Suprapubic skin (tissue), 4 donors: ENCODE measurements around the gene ERC2. TPM values are rescaled to one million over a fixed set of nuclear protein-coding genes. Genes with fewer than 3 reads are reported as not detected.

Experiments
- DNase-seq, 2 donors: peaks; one replicate each; pipeline ENCODE4 v3.0.0-alpha.2; 2019; ENCODE audit warnings: low spot score in 2 of 2
- H3K27ac ChIP-seq: fragments of 200-600 bp; sonication (generic); one replicate; pipeline ENCODE4 v1.5.1; 2019
- H3K27me3 ChIP-seq: fragments of 200-600 bp; sonication (generic); one replicate; pipeline ENCODE4 v1.5.1; 2019
- H3K36me3 ChIP-seq: fragments of 200-600 bp; sonication (generic); one replicate; pipeline ENCODE4 v1.5.1; 2019
- H3K4me1 ChIP-seq: fragments of 200-600 bp; sonication (generic); one replicate; pipeline ENCODE4 v1.5.1; 2019
- H3K4me3 ChIP-seq: fragments of 200-600 bp; sonication (generic); one replicate; pipeline ENCODE4 v1.5.1; 2019; ENCODE audit warnings: mild to moderate bottlenecking
- H3K9me3 ChIP-seq: fragments of 200-600 bp; sonication (generic); one replicate; pipeline ENCODE4 v1.5.1; 2019
- CTCF ChIP-seq, 2 donors: fragments of 200-600 bp in 1 of 2; fragments of 450-650 bp in 1 of 2; sonication (generic) in 1 of 2; IDR thresholded peaks; one replicate each; pipeline ENCODE4 v1.5.1; 2016 to 2019; ENCODE audit warnings: antibody characterized with exemption in 2 of 2, mild to moderate bottlenecking in 1 of 2, moderate library complexity in 1 of 2
- EP300 ChIP-seq: sonication (generic); formaldehyde crosslinking; IDR thresholded peaks from one replicate; pipeline ENCODE4 v1.6.1; 2017; ENCODE audit warnings: antibody characterized with exemption
- POLR2A ChIP-seq, 2 donors: fragments of 450-650 bp; IDR thresholded peaks; one replicate each; pipeline ENCODE4 v1.6.1; 2017; ENCODE audit warnings: antibody characterized with exemption in 2 of 2, mild to moderate bottlenecking in 2 of 2, moderate library complexity in 2 of 2
- POLR2AphosphoS5 ChIP-seq, 3 donors: sonication (generic); formaldehyde crosslinking; IDR thresholded peaks; one replicate each; pipeline ENCODE4 v1.6.1; 2017; ENCODE audit warnings: antibody characterized with exemption in 3 of 3
- WGBS: methylation state at CpG from one replicate; pipeline ENCODE4 v1.1.5; 2018; 5-methylcytosine and 5-hydroxymethylcytosine counted together
- total RNA-seq, 4 donors: library from RNA; depleted of rRNA; stranded (reverse); fragments of >200 nt; gene quantifications; one replicate each; pipeline ENCODE4 v1.1.0, GENCODE V29; 2016

The ERC2 gene
- total RNA-seq, 4 donors from 2014 or later = 0.21 TPM; not detected in 3

- no peaks in the 10 kb centered on the region for H3K9me3 ChIP-seq
- no peak overlapping the region for H3K4me3 ChIP-seq
- TF ChIP-seq POLR2A (IDR thresholded peaks at IDR 0.05) (no peak), CTCF (IDR thresholded peaks at IDR 0.05) (no peak), EP300 (no peak), POLR2AphosphoS5 (IDR thresholded peaks at IDR 0.05) (no peak)
- DNase-seq = no peak
- H3K27me3 ChIP-seq = no peaks in the 10 kb centered on the region
- WGBS = 38% methylated on average over 3 of the region's 3 CpGs
- H3K27ac ChIP-seq = no peak overlapping the region
- no peaks in the 10 kb centered on the region for H3K36me3 ChIP-seq
- no peaks in the 10 kb centered on the region for H3K4me1 ChIP-seq
Observed at GRCh38 chr3:56131974-56132590, 336.2 kb downstream of the ERC2 start.

- Histone ChIP-seq H3K4me3 (no peak overlapping the region), H3K9me3 (no peaks in the 10 kb centered on the region), H3K36me3 (no peaks in the 10 kb centered on the region), H3K27ac (no peak overlapping the region), H3K4me1 (no peaks in the 10 kb centered on the region), H3K27me3 (no peaks in the 10 kb centered on the region)
- no peak for TF ChIP-seq CTCF (IDR thresholded peaks at IDR 0.05)
- no peak for TF ChIP-seq POLR2AphosphoS5 (IDR thresholded peaks at IDR 0.05)
- no peak for TF ChIP-seq EP300
- TF ChIP-seq POLR2A (IDR thresholded peaks at IDR 0.05) = no peak
- no peak for DNase-seq
- 94% methylated on average over 2 of the region's 2 CpGs for WGBS
Observed at GRCh38 chr3:56130036-56130435, 338.2 kb downstream of the ERC2 start.

- no peaks in the 10 kb centered on the region for H3K36me3 ChIP-seq
- no peak overlapping the region for H3K27ac ChIP-seq
- TF ChIP-seq EP300 = no peak
- no peak for TF ChIP-seq POLR2AphosphoS5 (IDR thresholded peaks at IDR 0.05)
- TF ChIP-seq POLR2A (IDR thresholded peaks at IDR 0.05) = no peak
- TF ChIP-seq CTCF (IDR thresholded peaks at IDR 0.05) = no peak
- no peak for DNase-seq
- H3K4me3 ChIP-seq = no peak overlapping the region
- H3K27me3 ChIP-seq = no peaks in the 10 kb centered on the region
- no peaks in the 10 kb centered on the region for H3K4me1 ChIP-seq
- no peaks in the 10 kb centered on the region for H3K9me3 ChIP-seq
Observed at GRCh38 chr3:56126632-56127031, 341.6 kb downstream of the ERC2 start.

GRCh38 chr3:56125358-56126005 lies 342.8 kb downstream of the ERC2 start:
- no peaks in the 10 kb centered on the region for H3K9me3 ChIP-seq
- peak in 1 of 2 donors; percentile 59 for DNase-seq
- H3K4me3 ChIP-seq = no peak overlapping the region
- 43% methylated on average over 5 of the region's 5 CpGs for WGBS
- H3K4me1 ChIP-seq = no peaks in the 10 kb centered on the region
- H3K36me3 ChIP-seq = no peaks in the 10 kb centered on the region
- no peaks in the 10 kb centered on the region for H3K27me3 ChIP-seq
- no peak overlapping the region for H3K27ac ChIP-seq
- TF ChIP-seq CTCF (IDR thresholded peaks at IDR 0.05) (no peak), POLR2AphosphoS5 (IDR thresholded peaks at IDR 0.05) (no peak)

GRCh38 chr3:56124546-56124945 lies 343.7 kb downstream of the ERC2 start:
- TF ChIP-seq EP300 = no peak
- TF ChIP-seq POLR2A (IDR thresholded peaks at IDR 0.05) = no peak
- TF ChIP-seq CTCF (IDR thresholded peaks at IDR 0.05) = no peak
- no peak for TF ChIP-seq POLR2AphosphoS5 (IDR thresholded peaks at IDR 0.05)
- no peaks in the 10 kb centered on the region for H3K27me3 ChIP-seq
- 70% methylated on average over 1 of the region's 1 CpG for WGBS
- no peaks in the 10 kb centered on the region for H3K4me1 ChIP-seq
- no peak overlapping the region for H3K4me3 ChIP-seq
- no peaks in the 10 kb centered on the region for H3K36me3 ChIP-seq
- no peak for DNase-seq
- H3K9me3 ChIP-seq = no peaks in the 10 kb centered on the region
- H3K27ac ChIP-seq = no peak overlapping the region
